Occipital lobe (tissue), 2 donors: ENCODE measurements around the gene ANKRD2. TPM values are rescaled to one million over a fixed set of nuclear protein-coding genes. Genes with fewer than 3 reads are reported as not detected.
A peak's percentile ranks its signal among the peaks of the same experiment; 100 is the strongest.
"Not testable (repeated sequence)": the region's sequence is repeated elsewhere in the genome, so short reads cannot be mapped to it uniquely, and the experiment has no call there.

ENCODE experiments used
- DNase-seq: peaks from one replicate; lab custom pipeline; 2025; lab: John Stamatoyannopoulos, UW
- total RNA-seq: library from RNA; depleted of rRNA; stranded (reverse); fragments of >200 nt; gene quantifications from one replicate; pipeline ENCODE4 v1.2.3, GENCODE V29; 2014

Gene ANKRD2
- total RNA-seq, 1 donor from 2014 or later: not detected

- DNase-seq: no peak
Observed at GRCh38 chr10:97546456-97547270, 25.9 kb upstream of the ANKRD2 start.

- DNase-seq: no peak
Observed at GRCh38 chr10:97547271-97547600, 25.3 kb upstream of the ANKRD2 start.

- DNase-seq: no peak
Observed at GRCh38 chr10:97547962-97548361, 24.6 kb upstream of the ANKRD2 start.

- no peak for DNase-seq
Observed at GRCh38 chr10:97548828-97549455, 23.6 kb upstream of the ANKRD2 start.

DNA sequence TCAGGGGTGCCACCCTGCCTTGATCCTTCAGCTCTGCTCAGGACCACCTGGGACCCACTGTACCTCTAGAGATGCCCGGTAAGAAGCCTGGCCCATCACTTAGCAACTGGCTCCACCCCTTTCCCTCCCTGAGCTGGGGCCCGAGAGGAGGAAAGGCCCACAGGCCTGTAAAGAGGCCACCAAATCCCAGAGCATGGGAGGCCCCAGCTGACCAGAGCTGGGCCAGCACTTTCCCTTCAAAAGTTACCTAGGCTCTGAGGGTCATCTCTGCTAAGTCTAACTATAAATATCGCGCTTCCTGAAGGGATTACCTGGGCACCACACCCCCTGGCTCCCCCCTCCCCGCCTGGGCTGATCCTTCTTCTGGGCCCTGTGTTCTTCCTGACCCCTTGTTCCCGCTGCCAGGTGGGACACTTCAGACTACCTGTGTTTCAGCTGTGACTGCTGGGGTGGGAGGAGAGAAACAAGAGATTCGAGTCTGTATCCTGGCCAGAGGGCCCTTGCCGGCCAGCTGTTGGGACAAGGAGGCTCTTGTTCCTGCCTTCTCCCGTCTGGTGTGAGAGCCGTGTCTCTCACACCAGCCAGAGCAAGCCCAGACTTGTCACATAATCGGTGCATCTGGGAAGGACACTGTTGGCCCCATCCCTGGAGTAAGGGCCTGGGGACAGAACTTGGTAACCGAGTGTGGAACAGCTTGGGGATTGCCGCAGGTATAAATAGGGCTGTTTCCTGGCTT lies 22.8 kb upstream of the ANKRD2 start:
- peak; percentile 24 for DNase-seq

DNA sequence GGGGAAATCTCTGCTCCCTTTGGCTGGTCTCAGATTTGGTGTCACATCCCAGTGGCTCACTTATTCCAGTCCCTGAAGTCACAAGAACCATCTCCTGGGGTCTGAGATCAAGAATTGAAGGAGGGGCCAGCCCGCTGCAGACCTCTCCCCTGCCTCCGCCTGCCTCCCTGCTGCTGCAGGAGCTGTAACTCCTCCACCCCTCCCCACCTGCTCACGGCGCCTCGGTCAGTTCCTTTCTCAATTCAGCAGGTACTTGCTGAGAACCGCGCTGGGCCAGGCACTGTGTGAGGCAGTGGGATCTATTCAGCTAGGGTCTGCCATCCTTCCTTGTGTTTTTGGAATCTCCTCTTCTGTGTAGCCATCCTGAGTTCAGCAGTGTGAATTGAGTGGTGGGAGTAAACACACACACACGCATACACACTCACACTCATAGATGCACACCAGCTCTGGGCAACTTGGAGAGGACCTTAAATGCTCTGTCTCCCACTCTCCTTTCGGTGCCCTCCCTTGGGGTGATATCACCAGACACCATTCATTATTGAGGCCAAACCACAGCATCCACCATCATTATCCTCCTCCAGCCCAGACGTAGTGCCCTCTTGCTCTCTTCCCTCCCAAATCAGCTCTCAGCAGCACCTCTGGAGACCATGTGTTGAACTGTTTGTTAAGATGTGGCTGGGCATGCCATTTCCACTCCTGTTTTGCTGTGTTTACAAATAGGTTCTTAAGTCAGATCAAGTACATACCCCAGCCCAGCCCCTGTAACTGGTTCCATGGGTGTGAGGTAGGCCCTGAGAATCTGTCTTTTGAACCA lies 22.0 kb upstream of the ANKRD2 start:
- no peak for DNase-seq

DNA sequence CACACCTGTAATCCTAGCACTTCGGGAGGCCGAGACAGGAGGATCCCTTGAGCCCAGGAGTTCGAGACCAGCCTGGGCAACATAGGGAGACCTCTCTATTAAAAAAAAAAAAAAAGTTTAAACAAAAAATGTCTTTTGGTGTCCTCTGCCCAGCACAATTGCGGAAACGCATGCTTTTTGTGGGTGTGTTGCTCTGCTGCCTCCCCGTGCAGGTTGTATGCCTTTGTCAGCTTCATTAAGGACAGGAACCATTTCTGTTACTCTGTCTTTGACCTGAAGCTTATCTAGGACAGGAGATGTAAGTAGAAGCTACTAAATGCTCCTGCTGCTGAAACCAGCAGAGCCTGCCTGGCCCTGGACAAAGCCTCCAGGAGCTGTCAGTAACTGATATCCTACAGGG lies 21.3 kb upstream of the ANKRD2 start:
- no peak for DNase-seq

- peak; percentile 28 for DNase-seq
Observed at GRCh38 chr10:97553575-97554031, 19.0 kb upstream of the ANKRD2 start.

DNA sequence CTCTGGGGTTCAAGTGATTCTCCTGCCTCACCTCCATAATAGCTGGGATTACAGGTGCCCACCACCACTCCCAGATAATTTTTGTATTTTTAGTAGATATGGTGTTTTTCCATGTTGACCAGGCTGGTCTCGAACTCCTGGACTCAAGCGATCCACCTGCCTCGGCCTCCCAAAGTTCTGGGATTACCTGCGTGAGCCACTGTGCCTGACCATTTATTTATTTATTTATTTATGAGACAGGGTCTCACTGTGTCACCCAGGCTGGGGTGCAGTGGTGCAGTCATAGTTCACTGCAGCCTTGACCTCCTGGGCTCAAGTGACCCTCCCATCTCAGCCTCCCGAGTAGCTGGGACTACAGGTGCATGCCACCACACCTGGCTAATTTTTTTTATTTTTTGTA lies 18.2 kb upstream of the ANKRD2 start:
- DNase-seq: not testable (repeated sequence)

GRCh38 chr10:97555541-97555940 lies 17.0 kb upstream of the ANKRD2 start:
- DNase-seq: not testable (repeated sequence)

GRCh38 chr10:97560731-97561381 lies 11.7 kb upstream of the ANKRD2 start:
- DNase-seq: not testable (repeated sequence)

DNA sequence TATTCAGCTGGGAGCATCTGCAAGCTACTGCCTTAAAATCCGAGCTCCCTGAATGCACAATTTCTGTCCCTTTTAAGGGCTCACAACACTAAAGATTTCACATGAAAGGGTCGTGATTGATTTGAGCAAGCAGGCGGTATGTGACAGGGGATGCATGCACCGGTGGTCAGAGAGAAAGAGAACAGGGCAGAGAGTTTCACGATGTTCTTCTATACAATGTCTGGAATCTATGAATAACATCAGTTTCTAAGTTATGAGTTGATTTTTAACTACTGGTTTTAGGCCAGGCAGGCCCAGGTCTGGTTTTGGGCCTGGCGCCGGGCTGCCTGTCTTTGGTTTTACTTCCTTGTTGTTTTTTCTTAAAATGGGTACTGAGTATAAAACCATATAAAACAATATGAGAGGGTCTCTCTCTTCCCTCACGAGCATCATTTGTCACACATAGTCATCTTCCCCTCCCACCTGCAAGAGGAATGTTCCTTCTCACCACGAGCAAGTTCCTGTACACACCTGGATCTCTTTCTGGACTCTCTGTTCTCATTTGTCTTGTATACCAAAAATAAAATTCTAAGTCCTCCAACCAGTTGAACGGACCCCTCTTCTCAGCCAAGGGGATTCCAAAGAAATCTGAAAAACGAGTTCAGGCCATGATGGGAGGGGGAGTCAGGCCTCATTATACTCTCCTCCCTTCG lies 11.0 kb upstream of the ANKRD2 start:
- not testable (repeated sequence) for DNase-seq

DNA sequence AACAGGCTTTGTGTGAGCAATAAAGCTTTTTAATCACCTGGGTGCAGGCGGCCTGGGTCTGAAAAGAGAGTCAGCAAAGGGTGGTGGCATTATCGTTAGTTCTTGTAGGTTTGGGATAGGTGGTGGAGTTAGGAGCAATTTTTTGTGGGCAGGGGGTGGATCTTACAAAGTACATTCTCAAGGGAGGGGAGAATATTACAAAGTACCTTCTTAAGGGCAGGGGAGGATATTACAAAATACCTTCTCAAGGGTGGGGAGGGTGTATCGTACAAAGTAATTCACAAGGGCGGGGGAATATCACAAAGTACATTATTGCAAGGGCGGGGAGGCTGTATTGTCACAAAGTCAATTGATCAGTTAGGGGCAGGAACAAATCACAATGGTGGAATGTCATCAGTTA lies 10.2 kb upstream of the ANKRD2 start:
- DNase-seq: not testable (repeated sequence)

GRCh38 chr10:97563337-97563736 lies 9.2 kb upstream of the ANKRD2 start:
- DNase-seq: no peak

DNA sequence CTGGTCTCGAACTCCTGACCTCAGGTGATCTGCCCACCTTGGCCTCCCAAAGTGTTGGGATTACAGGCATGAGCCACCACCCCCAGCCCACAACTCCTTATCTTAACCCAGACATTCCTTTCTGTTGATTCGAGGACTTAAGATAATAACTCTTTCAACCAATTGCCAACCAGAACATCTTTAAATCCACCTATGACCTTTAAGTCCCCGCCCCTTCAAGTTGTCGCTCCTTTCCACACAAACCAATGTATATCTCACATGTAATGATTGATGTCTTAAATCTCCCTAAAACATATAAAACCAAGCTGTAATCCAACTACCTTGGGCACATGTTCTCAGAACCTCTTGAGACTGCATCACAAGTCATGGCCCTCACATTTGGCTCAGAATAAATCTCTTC lies 7.8 kb upstream of the ANKRD2 start:
- no peak for DNase-seq

DNA sequence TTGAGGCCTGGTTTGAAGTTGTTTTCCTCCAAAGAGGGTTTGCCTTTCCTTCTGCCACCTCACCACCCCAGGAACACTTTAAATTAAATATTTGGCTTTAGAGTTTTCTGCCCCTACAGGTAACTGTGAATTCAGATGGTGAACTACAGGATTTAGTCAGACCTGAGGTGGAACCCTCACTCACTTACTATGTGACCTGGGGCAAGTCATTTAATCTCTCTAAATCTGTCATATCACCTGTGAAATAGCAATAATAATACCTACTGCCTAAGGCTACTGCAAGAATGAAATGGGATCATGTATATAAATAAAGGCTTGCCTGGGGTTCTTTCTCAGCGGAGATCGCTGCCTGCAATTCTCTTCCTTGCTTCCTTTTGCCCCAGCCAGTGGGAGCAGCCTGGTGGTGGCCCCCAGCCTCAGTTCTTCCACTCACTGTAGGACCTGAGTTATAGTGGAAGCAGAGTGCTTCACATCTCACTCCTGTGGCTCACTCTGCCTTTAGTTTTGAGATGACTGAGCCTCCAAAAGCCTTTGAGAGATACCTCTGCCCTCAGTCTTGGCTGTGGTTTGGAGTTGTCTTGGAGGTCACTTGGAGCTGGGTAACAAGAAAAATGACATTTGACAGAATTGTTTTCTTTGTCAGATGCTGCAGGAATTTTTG lies 6.1 kb upstream of the ANKRD2 start:
- DNase-seq: no peak

- DNase-seq: no peak
Observed at GRCh38 chr10:97567891-97568290, 4.7 kb upstream of the ANKRD2 start.

- DNase-seq: no peak
Observed at GRCh38 chr10:97570146-97570788, 2.3 kb upstream of the ANKRD2 start.

DNA sequence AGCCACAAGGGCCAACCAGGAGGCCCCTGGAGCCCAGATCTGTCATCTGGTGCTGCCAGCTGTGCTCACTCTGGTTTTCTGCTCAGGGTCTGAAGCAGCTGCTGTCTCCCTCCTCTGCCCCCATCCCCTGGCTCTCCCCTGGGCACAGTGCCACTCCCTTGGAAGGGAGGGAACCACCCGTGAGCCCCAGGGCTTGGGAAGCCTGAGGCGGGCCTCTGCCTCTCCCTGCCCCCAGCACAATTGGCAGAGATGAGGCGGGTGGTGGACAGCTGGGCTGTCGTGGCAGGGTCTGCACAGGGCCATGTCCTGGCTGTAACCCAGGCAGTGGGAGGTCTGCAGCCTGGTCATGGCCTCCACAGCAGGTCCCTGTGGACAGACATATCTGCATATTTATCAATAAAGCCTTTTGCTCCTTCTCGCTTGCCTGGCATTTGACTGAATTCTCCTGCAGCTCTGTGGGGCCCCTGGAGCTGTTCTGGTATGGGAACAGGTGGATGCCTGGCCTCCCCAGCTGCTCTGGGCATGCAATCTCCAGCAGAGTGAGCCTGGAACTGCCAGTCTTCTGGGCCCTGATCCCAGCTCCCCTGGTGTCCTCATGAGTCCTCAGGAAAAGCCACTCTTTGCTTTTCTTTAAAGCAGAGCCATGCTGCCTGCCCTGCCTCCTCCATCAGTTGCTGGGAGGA lies 1.6 kb upstream of the ANKRD2 start:
- no peak for DNase-seq
